Activated CD8-positive, alpha-beta memory T cell treated with anti-CD3 and anti-CD28 coated beads for 4 hours (primary cell): ENCODE data around the gene RABGEF1.
"Not testable (repeated sequence)": the region's sequence is repeated elsewhere in the genome, so short reads cannot be mapped to it uniquely, and the experiment has no call there.

Experiments used
- DNase-seq, 2 donors: peaks; one replicate each; pipeline ENCODE4 v3.0.0-alpha.2; 2020; ENCODE audit warnings: low read depth in 2 of 2

RABGEF1 gene

GRCh38 chr7:66735154-66735553 is 5.4 kb upstream of the RABGEF1 start:
- DNase-seq, result no peak

DNA sequence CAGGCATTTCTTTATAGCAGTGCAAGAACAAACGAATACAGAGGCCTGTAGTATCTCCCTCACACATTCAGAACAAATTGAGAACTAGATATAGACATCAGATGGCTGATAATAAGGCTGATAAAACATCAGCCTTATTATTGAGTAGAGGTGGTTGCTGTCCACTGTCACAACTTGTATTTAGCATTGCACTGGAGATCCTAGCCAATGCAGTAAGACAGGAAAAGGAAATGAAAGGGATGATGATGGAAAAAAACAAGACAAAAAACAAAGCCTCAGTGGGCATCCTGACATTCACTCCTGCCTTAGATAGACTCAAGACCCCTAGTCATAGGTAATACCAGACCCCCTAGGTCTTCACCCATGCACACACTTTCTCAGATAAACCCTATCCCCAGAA is 4.7 kb upstream of the RABGEF1 start:
- no peak for DNase-seq

- DNase-seq, result no peak
Measured at GRCh38 chr7:66736892-66737291, 3.6 kb upstream of the RABGEF1 start.

- DNase-seq, result no peak
Measured at GRCh38 chr7:66737667-66738066, 2.9 kb upstream of the RABGEF1 start.

DNA sequence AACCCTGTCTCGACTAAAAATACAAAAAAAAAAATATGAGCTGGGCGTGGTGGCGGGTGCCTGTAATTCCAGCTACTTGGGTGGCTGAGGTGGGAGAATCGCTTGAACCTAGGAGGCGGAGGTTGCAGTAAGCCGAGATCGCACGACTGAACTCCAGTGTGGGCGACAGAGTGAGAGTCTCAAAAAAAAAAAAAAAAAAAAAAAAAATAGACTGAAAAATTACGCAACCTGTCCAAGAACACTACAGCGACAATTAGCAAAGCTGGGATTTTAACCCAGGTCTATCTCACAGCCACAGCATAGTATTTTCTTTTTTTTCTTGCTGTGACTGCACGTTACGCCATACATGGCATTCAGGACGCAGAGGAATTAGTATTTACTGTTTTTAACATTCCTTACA is 1.1 kb upstream of the RABGEF1 start:
- DNase-seq, result no peak

GRCh38 chr7:66739953-66740301 is 606 bp upstream of the RABGEF1 start:
- DNase-seq, result no peak

GRCh38 chr7:66740980-66741709 is 612 bp downstream of the RABGEF1 start:
- DNase-seq, result not testable (repeated sequence)

- no peak for DNase-seq
Measured at GRCh38 chr7:66741710-66742049, 1.1 kb downstream of the RABGEF1 start.

DNA sequence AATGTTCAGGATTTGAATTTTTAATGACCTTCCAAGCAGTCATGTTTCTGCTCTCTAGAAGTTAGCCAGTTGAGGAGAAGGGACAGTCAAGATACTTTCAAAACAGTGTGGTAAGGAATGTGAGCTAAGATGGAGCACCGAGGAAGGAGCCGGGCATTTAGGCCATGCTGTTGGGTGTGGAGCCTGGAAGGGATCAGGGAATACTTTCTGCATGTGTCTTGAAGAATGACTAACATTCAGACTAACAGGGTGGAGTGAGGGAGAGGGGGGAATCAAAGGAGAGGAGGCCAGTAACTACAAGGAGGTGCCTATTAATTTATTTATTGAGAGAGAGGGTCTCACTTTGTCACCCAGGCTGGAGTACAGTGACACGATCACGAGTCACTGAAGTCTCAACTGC is 1.8 kb downstream of the RABGEF1 start:
- DNase-seq, result not testable (repeated sequence)

- DNase-seq, result no peak
Measured at GRCh38 chr7:66743920-66744319, 3.4 kb downstream of the RABGEF1 start.

GRCh38 chr7:66747385-66747784 is 6.9 kb downstream of the RABGEF1 start:
- DNase-seq, result no peak

DNA sequence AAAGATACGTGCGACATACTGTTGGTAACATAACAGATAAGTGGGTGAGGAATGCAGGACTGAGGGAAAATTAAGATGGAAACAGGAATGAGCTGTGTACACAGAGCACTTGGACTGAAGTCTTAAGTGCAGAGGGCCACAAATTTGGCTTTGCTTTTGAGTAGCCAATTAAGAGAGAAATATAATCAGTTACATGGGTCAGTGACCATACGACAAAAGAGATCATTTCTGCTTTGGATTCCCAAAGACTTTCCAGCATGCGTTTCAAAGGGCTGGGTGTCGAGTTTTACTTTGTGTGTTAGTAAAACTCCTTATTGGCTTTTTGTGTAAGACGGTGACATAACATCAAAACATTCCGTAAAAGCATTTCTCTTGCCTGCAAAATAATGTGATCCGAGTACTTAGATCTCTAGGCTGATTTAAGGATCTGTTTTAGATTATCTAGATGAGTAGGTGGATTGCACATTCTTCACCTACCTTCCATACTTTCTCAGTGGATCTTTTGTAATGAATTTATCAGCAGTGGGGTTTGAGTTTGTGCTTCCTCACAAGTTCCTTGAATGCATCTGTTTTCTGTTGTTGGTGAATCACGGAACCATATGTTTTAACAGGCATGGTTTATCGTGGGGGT is 7.5 kb downstream of the RABGEF1 start:
- DNase-seq, result no peak

DNA sequence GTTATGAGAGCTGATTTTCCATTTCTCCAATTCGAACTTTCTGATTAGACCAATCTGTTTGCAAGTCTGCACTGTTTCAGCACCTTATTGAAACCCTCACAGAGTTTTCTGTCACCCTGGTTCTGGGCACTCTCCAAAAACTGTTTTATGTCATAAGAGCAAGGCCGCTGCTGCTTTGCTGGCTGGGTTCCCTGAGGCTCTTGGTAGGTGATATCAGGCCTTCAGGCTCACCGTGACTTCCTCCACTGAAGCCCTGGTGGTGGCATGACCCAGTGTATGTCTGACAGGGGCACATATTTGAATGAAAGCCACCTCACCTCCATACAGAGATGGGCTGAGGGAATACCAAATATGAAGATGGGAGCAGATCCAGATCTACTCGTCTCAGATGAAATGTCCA is 8.3 kb downstream of the RABGEF1 start:
- no peak for DNase-seq

DNA sequence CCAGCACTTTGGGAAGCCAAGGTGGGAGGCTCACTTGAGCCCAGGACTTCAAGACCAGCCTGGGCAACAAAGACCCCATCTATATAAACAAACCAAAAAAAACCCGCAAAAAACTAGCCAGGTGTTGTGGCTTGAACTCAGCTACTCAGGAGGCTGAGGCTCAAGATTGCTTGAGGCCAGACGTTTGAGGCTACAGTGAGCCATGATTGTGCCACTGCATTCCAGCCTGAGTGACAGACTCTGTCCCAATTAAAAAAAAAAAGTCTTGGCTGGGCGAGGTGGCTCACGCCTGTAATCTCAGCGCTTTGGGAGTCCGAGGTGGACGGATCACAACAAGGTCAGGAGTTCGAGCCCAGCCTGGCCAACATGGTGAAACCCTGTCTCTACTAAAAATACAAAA is 11.4 kb downstream of the RABGEF1 start:
- no peak for DNase-seq

DNA sequence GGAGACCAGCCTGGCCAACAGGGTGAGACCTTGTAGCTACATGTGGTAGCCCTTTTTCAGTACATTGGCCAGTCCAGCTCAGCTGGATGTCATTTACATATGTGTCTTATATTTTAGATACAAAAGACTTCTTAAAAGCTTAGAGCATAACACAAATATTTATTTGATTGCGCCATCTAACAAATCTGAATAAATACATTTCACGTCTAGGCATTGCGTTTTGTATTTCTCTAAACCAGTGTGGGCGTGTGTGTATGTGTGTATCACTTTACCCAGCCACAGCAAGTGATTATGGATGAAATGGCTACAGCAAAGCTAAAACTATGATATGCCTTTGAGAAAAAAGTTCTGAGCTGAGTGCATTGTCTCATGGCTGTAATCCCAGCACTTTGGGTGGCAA is 14.0 kb downstream of the RABGEF1 start:
- DNase-seq, result no peak

DNA sequence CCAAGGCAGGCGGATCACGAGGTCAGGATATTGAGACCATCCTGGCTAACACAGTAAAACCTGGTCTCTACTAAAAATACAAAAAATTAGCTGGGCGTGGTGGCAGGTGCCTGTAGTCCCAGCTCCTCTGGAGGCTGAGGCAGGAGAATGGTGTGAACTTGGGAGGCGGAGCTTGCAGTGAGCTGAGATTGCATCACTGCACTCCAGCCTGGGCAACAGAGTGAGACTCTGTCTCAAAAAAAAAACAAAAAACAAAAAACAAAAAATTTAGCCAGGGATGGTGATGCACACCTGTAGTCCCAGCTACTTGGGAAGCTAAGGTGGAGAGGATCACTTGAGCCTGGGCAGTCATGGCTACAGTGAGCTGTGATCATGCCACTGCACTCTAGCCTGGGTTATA is 14.5 kb downstream of the RABGEF1 start:
- not testable (repeated sequence) for DNase-seq

GRCh38 chr7:66756227-66756626 is 15.7 kb downstream of the RABGEF1 start:
- DNase-seq, result not testable (repeated sequence)

GRCh38 chr7:66756889-66757288 is 16.4 kb downstream of the RABGEF1 start:
- DNase-seq, result no peak

- DNase-seq, result no peak
Measured at GRCh38 chr7:66757939-66758338, 17.4 kb downstream of the RABGEF1 start.

GRCh38 chr7:66758950-66759628 is 18.6 kb downstream of the RABGEF1 start:
- DNase-seq, result no peak

- not testable (repeated sequence) for DNase-seq
Measured at GRCh38 chr7:66763183-66763582, 22.6 kb downstream of the RABGEF1 start.

GRCh38 chr7:66763633-66764355 is 23.3 kb downstream of the RABGEF1 start:
- DNase-seq, result not testable (repeated sequence)

GRCh38 chr7:66764905-66765304 is 24.4 kb downstream of the RABGEF1 start:
- DNase-seq, result not testable (repeated sequence)
